SK-N-SH (cell line): ENCODE measurements around the gene KCNAB3. TPM values are rescaled to one million over a fixed set of nuclear protein-coding genes. Genes with fewer than 3 reads are reported as not detected.

Experiments used
- CTCF ChIA-PET: fragments of 300-600, 350-600 bp; formaldehyde crosslinking; extraction: SDS; loops from one replicate; lab custom pipeline; 2021; lab: Yijun Ruan, JAX
- POLR2A ChIA-PET: fragments of 350-600 bp; sonication (Branson Sonifier 250); formaldehyde crosslinking; extraction: SDS; loops from one replicate; lab custom pipeline; 2020; ENCODE audit warnings: antibody characterized with exemption, inconsistent platforms; lab: Yijun Ruan, JAX
- DNase-seq: peaks from one replicate; pipeline ENCODE4 v3.0.0; 2012
- H2AFZ ChIP-seq: fragments of 200-600 bp; sonication (generic); 2 replicates; pipeline ENCODE4 v1.8.1; 2016; ENCODE audit warnings: antibody characterized with exemption, mild to moderate bottlenecking, low read depth
- H3F3A ChIP-seq: fragments of 200-600 bp; sonication (generic); replicated peaks from 2 replicates; pipeline ENCODE3; 2016; ENCODE audit warnings: antibody characterized with exemption, mild to moderate bottlenecking; ENCODE audit not compliant: insufficient read depth
- H3K27ac ChIP-seq, 2 experiments: fragments of 200-500 bp in 1 of 2; fragments of 200-600 bp in 1 of 2; sonication (Bioruptor generic) in 1 of 2; sonication (generic), shearing (Covaris generic) in 1 of 2; 2 replicates each; pipeline versions ENCODE4 v1.5.1 to v1.6.1; 2014 to 2016; ENCODE audit warnings: low read depth in 2 of 2, inconsistent platforms in 1 of 2, low read length in 1 of 2, mild to moderate bottlenecking in 1 of 2, mixed read lengths in 1 of 2
- H3K27me3 ChIP-seq: fragments of 200-600 bp; sonication (generic), shearing (Covaris generic); 2 replicates; pipeline ENCODE4 v1.6.1; 2016; ENCODE audit warnings: mixed run types; ENCODE audit not compliant: insufficient read depth
- H3K36me3 ChIP-seq, 2 experiments: fragments of 200-500 bp in 1 of 2; fragments of 200-600 bp in 1 of 2; sonication (Bioruptor generic) in 1 of 2; sonication (generic) in 1 of 2; replicated peaks in 1 of 2; 2 replicates each; pipeline versions ENCODE3 to v1.5.1; 2014 to 2016; ENCODE audit warnings: low read length in 1 of 2, mild to moderate bottlenecking in 1 of 2; ENCODE audit not compliant: insufficient read depth in 2 of 2, control insufficient read depth in 1 of 2
- H3K4me1 ChIP-seq, 2 experiments: fragments of 200-500 bp in 1 of 2; fragments of 200-600 bp in 1 of 2; sonication (Bioruptor generic) in 1 of 2; sonication (generic), shearing (Covaris generic) in 1 of 2; 2 replicates each; pipeline versions ENCODE4 v1.5.1 to v1.6.1; 2014 to 2016; ENCODE audit warnings: low read depth in 1 of 2, low read length in 1 of 2, mixed run types in 1 of 2; ENCODE audit not compliant: insufficient read depth in 2 of 2, control insufficient read depth in 1 of 2
- H3K4me2 ChIP-seq: fragments of 200-600 bp; sonication (generic), shearing (Covaris generic); 2 replicates; pipeline ENCODE4 v1.6.1; 2017; ENCODE audit warnings: mixed run types
- H3K4me3 ChIP-seq, 2 experiments: fragments of 200-500 bp in 1 of 2; fragments of 200-600 bp in 1 of 2; sonication (Bioruptor generic) in 1 of 2; sonication (generic), shearing (Covaris generic) in 1 of 2; 2 replicates each; pipeline versions ENCODE4 v1.5.1 to v1.8.1; 2014 to 2016; ENCODE audit warnings: low read depth in 2 of 2, inconsistent platforms in 1 of 2, low read length in 1 of 2, mild to moderate bottlenecking in 1 of 2, mixed read lengths in 1 of 2, moderate library complexity in 1 of 2
- H3K79me2 ChIP-seq: fragments of 200-600 bp; sonication (generic); 2 replicates; pipeline ENCODE4 v1.8.1; 2017; ENCODE audit warnings: mild to moderate bottlenecking; ENCODE audit not compliant: insufficient read depth
- H3K9ac ChIP-seq: fragments of 200-600 bp; sonication (generic); 2 replicates; pipeline ENCODE4 v1.6.1; 2017; ENCODE audit warnings: mixed run types
- H3K9me2 ChIP-seq: fragments of 200-600 bp; sonication (generic); 2 replicates; pipeline ENCODE4 v1.6.1; 2017; ENCODE audit warnings: mixed run types
- H3K9me3 ChIP-seq: fragments of 200-600 bp; sonication (generic); 2 replicates; pipeline ENCODE4 v1.6.1; 2017; ENCODE audit warnings: mixed run types, mild to moderate bottlenecking, moderate library complexity
- H4K20me1 ChIP-seq: fragments of 200-600 bp; sonication (generic); 2 replicates; pipeline ENCODE4 v1.6.1; 2017; ENCODE audit warnings: mild to moderate bottlenecking, mixed run types; ENCODE audit not compliant: insufficient read depth
- CHD2 ChIP-seq: fragments of 150-350 bp; IDR thresholded peaks from 2 replicates; pipeline ENCODE4 v1.6.1; 2018; ENCODE audit warnings: low read length; ENCODE audit not compliant: partially characterized antibody
- ELF1 ChIP-seq: IDR thresholded peaks from 2 replicates; pipeline ENCODE4 v1.4.0; 2012
- EZH2phosphoT487 ChIP-seq: fragments of 200-600 bp; sonication (generic); IDR thresholded peaks from 2 replicates; pipeline ENCODE4 v1.6.1; 2017; ENCODE audit warnings: low read depth, mixed run types, mild to moderate bottlenecking, antibody characterized with exemption, moderate library complexity, borderline replicate concordance
- GATA2 ChIP-seq: sonication (generic); formaldehyde crosslinking; IDR thresholded peaks from 2 replicates; pipeline ENCODE4 v1.5.0; 2020; ENCODE audit warnings: mild to moderate bottlenecking, missing genetic modification reagents
- MXI1 ChIP-seq: IDR thresholded peaks from 2 replicates; pipeline ENCODE4 v1.6.1; 2012; ENCODE audit warnings: mild to moderate bottlenecking, low read depth, low read length, improper control_type of control experiment
- NFIC ChIP-seq: IDR thresholded peaks from 2 replicates; pipeline ENCODE4 v1.4.0; 2012; ENCODE audit warnings: borderline replicate concordance
- NRF1 ChIP-seq: IDR thresholded peaks from 2 replicates; pipeline ENCODE4 v1.6.1; 2012; ENCODE audit warnings: low read depth, mild to moderate bottlenecking, low read length
- RAD21 ChIP-seq: IDR thresholded peaks from 2 replicates; pipeline ENCODE4 v1.6.1; 2012; ENCODE audit warnings: mild to moderate bottlenecking, low read length
- RFX5 ChIP-seq: IDR thresholded peaks from 2 replicates; pipeline ENCODE4 v1.6.1; 2012; ENCODE audit warnings: mild to moderate bottlenecking, improper control_type of control experiment, low read length
- SMC3 ChIP-seq: IDR thresholded peaks from 2 replicates; pipeline ENCODE4 v1.6.1; 2012; ENCODE audit warnings: low read depth, low read length, improper control_type of control experiment
- TEAD4 ChIP-seq: IDR thresholded peaks from 2 replicates; pipeline ENCODE4 v1.4.0; 2012; ENCODE audit warnings: mild to moderate bottlenecking, borderline replicate concordance; ENCODE audit not compliant: insufficient read depth
- YY1 ChIP-seq: IDR thresholded peaks from 2 replicates; pipeline ENCODE4 v1.4.0; 2012; ENCODE audit warnings: low read depth, mild to moderate bottlenecking
- WGBS: methylation state at CpG from one replicate; pipeline ENCODE4 v1.1.6; 2017; ENCODE audit warnings: low lambda C conversion rate; 5-methylcytosine and 5-hydroxymethylcytosine counted together
- polyA plus RNA-seq, 3 experiments: library from polyadenylated mRNA; depleted of rRNA; stranded (reverse); fragments of >200 nt; gene quantifications; 2 replicates each; pipeline ENCODE4 v1.2.3, GENCODE V29; 2012
- TF ChIP-seq, protein P1 (sequence below): IDR thresholded peaks from 2 replicates; pipeline ENCODE4; 2012
- TF ChIP-seq, protein P2 (sequence below): IDR thresholded peaks from 2 replicates; pipeline ENCODE4 v1.4.0; 2012; ENCODE audit warnings: low read depth, borderline replicate concordance
- TF ChIP-seq, protein P3 (sequence below): fragments of 150-350 bp; IDR thresholded peaks from 2 replicates; pipeline ENCODE4 v1.6.1; 2016; ENCODE audit warnings: mild to moderate bottlenecking, low read depth, low read length

The KCNAB3 gene
- polyA plus RNA-seq, 1 of the 3 experiments (the other 2 are of a cell fraction) = 4.4 TPM

DNA sequence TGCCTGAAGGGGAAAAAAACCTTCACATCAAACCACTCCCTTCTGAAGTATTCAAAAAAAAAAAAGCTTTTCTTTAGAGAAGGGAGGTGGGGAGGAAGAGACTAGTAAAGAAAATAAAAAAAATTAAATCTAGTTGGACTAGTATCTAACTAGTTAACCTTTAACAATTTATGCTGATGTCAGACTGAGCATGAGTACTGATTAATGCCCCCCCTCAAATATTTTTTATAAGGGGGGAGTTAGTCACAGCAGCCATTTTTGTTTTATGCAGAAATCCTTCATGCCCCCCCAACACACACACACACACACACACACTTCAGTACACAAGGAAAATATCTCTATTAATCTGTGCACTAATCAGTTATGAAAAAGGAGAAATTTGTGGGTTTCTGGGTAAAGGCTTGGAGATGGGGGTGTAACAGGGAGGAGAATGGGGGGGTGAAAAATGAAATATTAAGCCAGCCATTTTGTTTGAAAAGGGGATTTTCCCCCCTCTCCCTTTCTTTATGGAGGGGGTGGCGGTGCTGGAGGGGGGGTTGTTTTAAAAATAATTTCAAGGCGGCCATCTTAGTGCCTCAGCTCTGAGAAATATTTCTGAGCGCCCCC, 45.8 kb downstream of the KCNAB3 start (continued):
- peak; percentile 17 for TF ChIP-seq CHD2
- 0 out of 2 replicates have a peak, but pooled peaks have one; percentile 23 for TF ChIP-seq MXI1
- TF ChIP-seq, protein P1, sequence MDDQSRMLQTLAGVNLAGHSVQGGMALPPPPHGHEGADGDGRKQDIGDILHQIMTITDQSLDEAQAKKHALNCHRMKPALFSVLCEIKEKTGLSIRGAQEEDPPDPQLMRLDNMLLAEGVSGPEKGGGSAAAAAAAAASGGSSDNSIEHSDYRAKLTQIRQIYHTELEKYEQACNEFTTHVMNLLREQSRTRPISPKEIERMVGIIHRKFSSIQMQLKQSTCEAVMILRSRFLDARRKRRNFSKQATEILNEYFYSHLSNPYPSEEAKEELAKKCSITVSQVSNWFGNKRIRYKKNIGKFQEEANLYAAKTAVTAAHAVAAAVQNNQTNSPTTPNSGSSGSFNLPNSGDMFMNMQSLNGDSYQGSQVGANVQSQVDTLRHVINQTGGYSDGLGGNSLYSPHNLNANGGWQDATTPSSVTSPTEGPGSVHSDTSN = peak; percentile 19; the same call in 1 of the 2 replicates
- TF ChIP-seq, protein P2, sequence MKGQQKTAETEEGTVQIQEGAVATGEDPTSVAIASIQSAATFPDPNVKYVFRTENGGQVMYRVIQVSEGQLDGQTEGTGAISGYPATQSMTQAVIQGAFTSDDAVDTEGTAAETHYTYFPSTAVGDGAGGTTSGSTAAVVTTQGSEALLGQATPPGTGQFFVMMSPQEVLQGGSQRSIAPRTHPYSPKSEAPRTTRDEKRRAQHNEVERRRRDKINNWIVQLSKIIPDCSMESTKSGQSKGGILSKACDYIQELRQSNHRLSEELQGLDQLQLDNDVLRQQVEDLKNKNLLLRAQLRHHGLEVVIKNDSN = no peak
- TF ChIP-seq SMC3 = no peak
- no peak for TF ChIP-seq TEAD4
- no peak for TF ChIP-seq EZH2phosphoT487
- no peak for TF ChIP-seq RAD21

DNA sequence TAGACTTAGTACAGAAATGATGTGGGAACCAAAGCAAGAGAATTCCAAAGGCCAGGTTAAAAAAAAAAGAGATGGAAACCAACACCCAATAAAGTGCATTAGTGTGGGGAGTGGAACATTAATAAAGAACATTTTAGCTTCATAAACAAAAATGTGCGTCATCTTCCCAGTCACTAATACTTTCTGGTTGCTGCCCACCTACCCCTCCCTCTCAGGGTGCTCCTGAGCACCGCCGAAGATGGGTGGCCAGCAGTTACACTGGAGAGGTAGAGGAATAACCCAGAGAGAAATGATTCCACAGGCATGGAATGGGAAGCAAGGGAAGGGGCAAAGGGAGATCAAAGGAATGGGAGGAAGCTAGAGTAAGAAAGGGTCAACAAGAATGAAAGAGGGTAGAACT, 47.0 kb downstream of the KCNAB3 start:
- CTCF ChIA-PET = interaction anchor here (0.7 to 2.6 kb wide), 5 partner anchors 15 to 175 kb away, joined by 3 to 9 read pairs (median 4); no protein-coding TSS in a partner anchor

More for the DNA sequence above, 47.0 kb downstream of the KCNAB3 start:
- Histone ChIP-seq H3K79me2 (peaks cover 16% of the 10 kb centered on the region), H3F3A (peaks cover 32% of the 10 kb centered on the region), H3K27me3 (no peaks in the 10 kb centered on the region), H4K20me1 (no peaks in the 10 kb centered on the region), H3K9me2 (no peaks in the 10 kb centered on the region), H3K9me3 (no peaks in the 10 kb centered on the region), H2AFZ (no peak overlapping the region), H3K4me3 (0 out of 4 replicates have a peak overlapping the region, but pooled peaks of 1 of the 2 experiments have one; percentile 1), H3K9ac (no peak overlapping the region), H3K4me1 (peaks cover 13 to 54% of the 10 kb centered on the region in 2 experiments), H3K27ac (peak overlapping the region; percentile 69 to 100; a peak in 3 of 4 replicates), H3K36me3 (peaks cover 19 to 31% of the 10 kb centered on the region in 2 experiments), H3K4me2 (peak overlapping the region; percentile 66)
- TF ChIP-seq, protein P3, sequence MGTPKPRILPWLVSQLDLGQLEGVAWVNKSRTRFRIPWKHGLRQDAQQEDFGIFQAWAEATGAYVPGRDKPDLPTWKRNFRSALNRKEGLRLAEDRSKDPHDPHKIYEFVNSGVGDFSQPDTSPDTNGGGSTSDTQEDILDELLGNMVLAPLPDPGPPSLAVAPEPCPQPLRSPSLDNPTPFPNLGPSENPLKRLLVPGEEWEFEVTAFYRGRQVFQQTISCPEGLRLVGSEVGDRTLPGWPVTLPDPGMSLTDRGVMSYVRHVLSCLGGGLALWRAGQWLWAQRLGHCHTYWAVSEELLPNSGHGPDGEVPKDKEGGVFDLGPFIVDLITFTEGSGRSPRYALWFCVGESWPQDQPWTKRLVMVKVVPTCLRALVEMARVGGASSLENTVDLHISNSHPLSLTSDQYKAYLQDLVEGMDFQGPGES = no peak
- TF ChIP-seq MXI1 (no peak), RFX5 (no peak), ELF1 (no peak), YY1 (no peak), GATA2 (CRISPR knock-in tag) (no peak), NRF1 (no peak), CHD2 (no peak), NFIC (no peak)
- POLR2A ChIA-PET = no interaction called here
- 63% methylated on average over 3 of the region's 3 CpGs for WGBS
- DNase-seq = no peak
